HepG2 (cell line): ENCODE data around the gene FREM3. TPM values are rescaled to one million over a fixed set of nuclear protein-coding genes. Genes with fewer than 3 reads are reported as not detected.

Source experiments
- ATAC-seq: fragments of 200-7000 bp; cut with Tn5 transposase; 3 replicates; pipeline ENCODE4 v1.9.1; 2020; ENCODE audit warnings: mild to moderate bottlenecking, moderate library complexity
- BruUV-seq: library from RNA; stranded (reverse); fragments of 400-500 nt; replicated peaks from 2 replicates; lab custom pipeline; 2021; lab: Mats Ljungman, UMichigan
- CTCF ChIA-PET: fragments of 300-600 bp; formaldehyde crosslinking; extraction: SDS; loops from one replicate; lab custom pipeline; 2021; ENCODE audit warnings: low total read pairs, inconsistent platforms, low intra/inter-chr PET ratio; lab: Yijun Ruan, JAX
- POLR2A ChIA-PET: fragments of 350-600 bp; sonication (Branson Sonifier 250); formaldehyde crosslinking; loops from one replicate; lab custom pipeline; 2020; ENCODE audit warnings: antibody characterized with exemption, inconsistent platforms; lab: Yijun Ruan, JAX
- DNase-seq: peaks from one replicate; pipeline ENCODE4 v3.0.0-alpha.2; 2015; ENCODE audit warnings: low spot score
- FAIRE-seq: peaks from 3 replicates; lab custom pipeline; 2011; peaks lifted over from hg19 to GRCh38; lab: Jason Lieb, UNC
- H2AFZ ChIP-seq: one replicate; pipeline ENCODE4 v1.6.1; 2011; ENCODE audit warnings: low read length, inconsistent platforms
- H3K27ac ChIP-seq: fragments of 300-600 bp; 3 replicates; pipeline ENCODE4 v1.8.0; 2011; ENCODE audit warnings: mixed run types, mild to moderate bottlenecking, mixed read lengths, low read length, inconsistent platforms; ENCODE audit not compliant: insufficient read depth; ENCODE audit errors: extremely low read length
- H3K27me3 ChIP-seq, 2 experiments: fragments of 200-600 bp in 1 of 2; 2 replicates in 1 of 2; 3 replicates in 1 of 2; pipeline versions ENCODE4 v1.6.0 to v1.8.0; 2011; ENCODE audit warnings: low read length in 2 of 2, mild to moderate bottlenecking in 2 of 2, moderate library complexity in 2 of 2, inconsistent platforms in 1 of 2; ENCODE audit not compliant: insufficient read depth in 2 of 2, control insufficient read depth in 1 of 2
- H3K36me3 ChIP-seq, 2 experiments: fragments of 200-600 bp in 1 of 2; replicated peaks in 1 of 2; 2 replicates in 1 of 2; 3 replicates in 1 of 2; pipeline versions ENCODE4 v1.5.1 to v1.8.0; 2011; ENCODE audit warnings: low read length in 2 of 2, inconsistent platforms in 1 of 2; ENCODE audit not compliant: insufficient read depth in 2 of 2, control insufficient read depth in 1 of 2
- H3K4me1 ChIP-seq: 2 replicates; pipeline ENCODE4 v1.5.1; 2012; ENCODE audit warnings: low read length, inconsistent platforms; ENCODE audit not compliant: insufficient read depth
- H3K4me2 ChIP-seq: 2 replicates; pipeline ENCODE4 v1.6.0; 2011; ENCODE audit warnings: low read depth, low read length, inconsistent platforms
- H3K4me3 ChIP-seq, 3 experiments: fragments of 200-600 bp in 1 of 3; sonication (generic), shearing (Covaris generic) in 1 of 3; replicated peaks in 1 of 3; 2 replicates each; pipeline ENCODE4 v1.5.1; 2011 to 2016; ENCODE audit warnings: low read length in 3 of 3, inconsistent platforms in 2 of 3, low read depth in 2 of 3, mild to moderate bottlenecking in 2 of 3, control low read depth in 1 of 3, mixed read lengths in 1 of 3; ENCODE audit not compliant: insufficient read depth in 1 of 3
- H3K79me2 ChIP-seq: one replicate; pipeline ENCODE4 v1.6.1; 2011; ENCODE audit warnings: low read length, inconsistent platforms; ENCODE audit not compliant: insufficient read depth
- H3K9ac ChIP-seq: 2 replicates; pipeline ENCODE4 v1.6.0; 2011; ENCODE audit warnings: mild to moderate bottlenecking, low read depth, low read length, inconsistent platforms; ENCODE audit not compliant: insufficient read depth
- H3K9me3 ChIP-seq: 2 replicates; pipeline ENCODE4 v1.5.1; 2012; ENCODE audit warnings: mild to moderate bottlenecking, low read length
- H4K20me1 ChIP-seq: 2 replicates; pipeline ENCODE4 v1.6.0; 2011; ENCODE audit warnings: inconsistent platforms, mild to moderate bottlenecking, low read length, moderate library complexity; ENCODE audit not compliant: insufficient read depth
- ARID5B ChIP-seq: IDR thresholded peaks from 2 replicates; pipeline ENCODE4 v1.4.0; 2020; ENCODE audit warnings: mild to moderate bottlenecking, missing genetic modification reagents
- HINFP ChIP-seq: sonication (generic); formaldehyde crosslinking; IDR thresholded peaks from 2 replicates; pipeline ENCODE4 v1.4.0; 2020; ENCODE audit warnings: low read depth, mild to moderate bottlenecking, missing genetic modification reagents
- IKZF5 ChIP-seq: IDR thresholded peaks from 2 replicates; pipeline ENCODE4 v1.6.1; 2018; ENCODE audit warnings: missing genetic modification reagents, mild to moderate bottlenecking, missing compliant biosample characterization
- KLF16 ChIP-seq, 2 experiments: sonication (generic) in 1 of 2; formaldehyde crosslinking in 1 of 2; IDR thresholded peaks; 2 replicates each; pipeline versions ENCODE4 v1.6.1 to v1.8.0; 2016 to 2023; ENCODE audit warnings: missing genetic modification reagents in 2 of 2, missing compliant biosample characterization in 1 of 2
- MAFK ChIP-seq, 2 experiments: IDR thresholded peaks in 1 of 2; conservative IDR thresholded peaks in 1 of 2; 2 replicates each; pipeline ENCODE4 v1.6.1; 2011; ENCODE audit warnings: improper control_type of control experiment in 2 of 2, low read length in 2 of 2
- MBD4 ChIP-seq: IDR thresholded peaks from 2 replicates; pipeline ENCODE4 v1.6.1; 2012; ENCODE audit warnings: low read length, inconsistent platforms, borderline replicate concordance
- ZFP90 ChIP-seq: sonication (generic); formaldehyde crosslinking; IDR thresholded peaks from 2 replicates; pipeline ENCODE4 v1.8.0; 2022; ENCODE audit warnings: missing genetic modification reagents, mild to moderate bottlenecking, inconsistent platforms, borderline replicate concordance
- ZNF280B ChIP-seq: sonication (generic); formaldehyde crosslinking; IDR thresholded peaks from 2 replicates; pipeline ENCODE4 v1.5.0; 2020; ENCODE audit warnings: missing genetic modification reagents, mild to moderate bottlenecking, borderline replicate concordance
- ZNF350 ChIP-seq: sonication (generic); formaldehyde crosslinking; IDR thresholded peaks from 2 replicates; pipeline ENCODE4 v1.4.0; 2020; ENCODE audit warnings: mild to moderate bottlenecking, low read depth, missing genetic modification reagents, borderline replicate concordance
- ZNF543 ChIP-seq: sonication (generic); formaldehyde crosslinking; IDR thresholded peaks from 2 replicates; pipeline ENCODE4 v1.4.0; 2020; ENCODE audit warnings: mild to moderate bottlenecking, missing genetic modification reagents
- ZNF558 ChIP-seq: sonication (generic); formaldehyde crosslinking; IDR thresholded peaks from 2 replicates; pipeline ENCODE4 v1.9.0; 2022; ENCODE audit warnings: mild to moderate bottlenecking, missing genetic modification reagents, borderline replicate concordance
- ZNF749 ChIP-seq: sonication (generic); formaldehyde crosslinking; IDR thresholded peaks from 2 replicates; pipeline ENCODE4 v1.8.0; 2022; ENCODE audit warnings: mild to moderate bottlenecking, missing genetic modification reagents, moderate library complexity, borderline replicate concordance
- WGBS: methylation state at CpG from one replicate; pipeline ENCODE4 v1.1.6; 2017; ENCODE audit warnings: low lambda C conversion rate; 5-methylcytosine and 5-hydroxymethylcytosine counted together
- in situ Hi-C: cut with HindIII; loops from 2 replicates; pipeline ENCODE4 v1.10.0; 2017; ENCODE audit warnings: low pct_unique_long_range_greater_than_20kb; ENCODE audit not compliant: extremely low pct_ligation_motif_present
- intact Hi-C: fragments of 100-400 bp; cut with micrococcal nuclease; formaldehyde crosslinking; loops from one replicate; pipeline ENCODE4 v1.10.0; 2022; ENCODE audit not compliant: unreplicated experiment
- polyA plus RNA-seq, 8 experiments: library from polyadenylated mRNA; depleted of rRNA in 3 of 8; stranded (reverse) in 7 of 8; unstranded in 1 of 8; fragments of >200 nt; fragmentation: Illumina TruSeq in 4 of 8; extraction: Trizol in 4 of 8; gene quantifications; 2 replicates each; pipeline versions ENCODE4 v1.2.1 to v1.2.3, GENCODE V29; 2011 to 2016; ENCODE audit warnings: low read depth in 4 of 8, missing spikeins in 1 of 8, mixed read lengths in 1 of 8; ENCODE audit not compliant: insufficient read depth in 1 of 8
- total RNA-seq, 5 experiments: library from RNA; depleted of rRNA; stranded (reverse); fragments of >200 nt; fragmentation: Illumina TruSeq; extraction: Trizol; gene quantifications; 2 replicates each; pipeline ENCODE4 v1.2.3, GENCODE V29; 2016; ENCODE audit warnings: low read depth in 1 of 5

The FREM3 gene
- total and polyA plus RNA-seq, 2 of the 13 experiments (the other 11 are each of a cell fraction or from before 2014, with no cell fraction given): not detected

- Histone ChIP-seq H3K4me2 (peak overlapping the region; percentile 80), H3K27ac (peak overlapping the region; percentile 22), H3K27me3 (no peaks in the 10 kb centered on the region; a peak in 1 of 5 replicates), H3K4me3 (peak overlapping the region; percentile 51 to 73 (median 70)), H3K9me3 (no peaks in the 10 kb centered on the region), H4K20me1 (no peaks in the 10 kb centered on the region), H3K4me1 (peaks cover 9% of the 10 kb centered on the region), H3K36me3 (no peaks in the 10 kb centered on the region), H2AFZ (peak overlapping the region; percentile 3), H3K79me2 (no peaks in the 10 kb centered on the region), H3K9ac (peak overlapping the region; percentile 63)
- WGBS: 13% methylated on average over 10 of the region's 57 CpGs
- no TSS peak for BruUV-seq
- ATAC-seq (peak; percentile 97), DNase-seq (peak; percentile 86), FAIRE-seq (peak; percentile 87)
- intact Hi-C loops: loop anchor here (1.0 to 2.0 kb wide), 2 partner anchors 348 to 462 kb away; no protein-coding TSS in a partner anchor
- ChIA-PET CTCF (interaction anchor here (1.3 kb wide), 1 partner anchor 584 kb away, joined by 3 read pairs; no protein-coding TSS in a partner anchor), POLR2A (no interaction called here)
- in situ Hi-C loops: no loop called here
- TF ChIP-seq ARID5B (CRISPR knock-in tag) (no peak; the same call in 1 of the 2 replicates), IKZF5 (0 out of 2 replicates have a peak, but pooled peaks have one; percentile 36), KLF16 (CRISPR knock-in tag; IDR thresholded peaks at IDR 0.05) (no peak), ZNF543 (no peak), ZNF749 (CRISPR knock-in tag) (no peak), HINFP (CRISPR knock-in tag) (no peak), ZFP90 (peak; percentile 57; the same call in 1 of the 2 replicates), ZNF558 (CRISPR knock-in tag) (peak; percentile 87; the same call in 1 of the 2 replicates), ZNF280B (CRISPR knock-in tag) (no peak), MAFK (conservative IDR thresholded peaks at IDR 0.05 in 1 of 2, IDR thresholded peaks at IDR 0.05 in 1 of 2; ENCODE audit: low read length in 2 of 2) (no peak), MBD4 (no peak), ZNF350 (CRISPR knock-in tag) (peak; percentile 43; the same call in 1 of the 2 replicates)
Observed at GRCh38 chr4:143558823-143559756, 141.4 kb downstream of the FREM3 start.
